Gastroesophageal sphincter (tissue), 4 donors: ENCODE data around the gene WFDC9. TPM values are rescaled to one million over a fixed set of nuclear protein-coding genes. Genes with fewer than 3 reads are reported as not detected.
"Not testable (repeated sequence)": the region's sequence is repeated elsewhere in the genome, so short reads cannot be mapped to it uniquely, and the experiment has no call there.

ENCODE experiments used
- ATAC-seq: fragments of 150-250 bp; one replicate; pipeline ENCODE4 v1.9.1; 2016; ENCODE audit warnings: mild to moderate bottlenecking, moderate library complexity
- H3K27ac ChIP-seq, 4 donors: fragments of 200-600 bp; sonication (generic) in 3 of 4; 1 replicate in 3 of 4; 2 replicates in 1 of 4; pipeline ENCODE4 v1.5.1; 2016 to 2019
- H3K27me3 ChIP-seq: fragments of 200-600 bp; sonication (generic); one replicate; pipeline ENCODE4 v1.5.1; 2019
- H3K36me3 ChIP-seq, 2 donors: fragments of 200-600 bp; sonication (generic); one replicate each; pipeline ENCODE4 v1.5.1; 2019; ENCODE audit warnings: control low read depth in 1 of 2
- H3K4me1 ChIP-seq, 3 donors: fragments of 200-600 bp; sonication (generic); 1 replicate in 2 of 3; 2 replicates in 1 of 3; pipeline ENCODE4 v1.5.1; 2016 to 2019; ENCODE audit warnings: control low read depth in 2 of 3
- H3K4me3 ChIP-seq, 2 donors: fragments of 200-600 bp; sonication (generic); one replicate each; pipeline ENCODE4 v1.5.1; 2019; ENCODE audit warnings: mild to moderate bottlenecking in 1 of 2, moderate library complexity in 1 of 2
- H3K9me3 ChIP-seq, 3 donors: fragments of 200-600 bp; sonication (generic); one replicate each; pipeline ENCODE4 v1.5.1; 2017 to 2019; ENCODE audit warnings: control low read depth in 2 of 3
- CTCF ChIP-seq, 4 experiments: fragments of 200-600 bp in 2 of 4; fragments of 450-650 bp in 2 of 4; sonication (generic) in 1 of 4; IDR thresholded peaks; one replicate each; pipeline ENCODE4 v1.5.1; 2017 to 2019; ENCODE audit warnings: antibody characterized with exemption in 4 of 4, mild to moderate bottlenecking in 2 of 4, moderate library complexity in 2 of 4
- EP300 ChIP-seq: sonication (generic); formaldehyde crosslinking; IDR thresholded peaks from one replicate; pipeline ENCODE4 v1.6.1; 2017; ENCODE audit warnings: antibody characterized with exemption, mild to moderate bottlenecking
- POLR2A ChIP-seq, 2 donors: fragments of 450-650 bp; IDR thresholded peaks; one replicate each; pipeline ENCODE4 v1.6.1; 2017; ENCODE audit warnings: antibody characterized with exemption in 2 of 2, mild to moderate bottlenecking in 2 of 2, moderate library complexity in 1 of 2
- POLR2AphosphoS5 ChIP-seq: sonication (generic); formaldehyde crosslinking; IDR thresholded peaks from one replicate; pipeline ENCODE4 v1.6.1; 2017; ENCODE audit warnings: antibody characterized with exemption
- WGBS, 2 donors: methylation state at CpG; one replicate each; pipeline ENCODE4 v1.1.5; 2018; ENCODE audit warnings: low coverage in 1 of 2; 5-methylcytosine and 5-hydroxymethylcytosine counted together
- small RNA-seq, 4 donors: library from RNA; depleted of rRNA; stranded (forward); fragments of <200 nt; gene quantifications; one replicate each; pipeline ENCODE3, GENCODE V24; 2016
- total RNA-seq, 4 donors: library from RNA; depleted of rRNA; stranded (reverse); fragments of >200 nt; gene quantifications; one replicate each; pipeline ENCODE4 v1.1.0, GENCODE V29; 2016

WFDC9 gene
- total RNA-seq, 4 donors from 2014 or later = not detected

- Histone ChIP-seq H3K9me3 (peaks cover 0 to 5% (median 0%) of the 10 kb centered on the region in 3 donors), H3K27ac (no peak overlapping the region), H3K4me3 (no peak overlapping the region), H3K36me3 (no peaks in the 10 kb centered on the region), H3K27me3 (peaks cover 4% of the 10 kb centered on the region), H3K4me1 (no peaks in the 10 kb centered on the region)
- no peak for ATAC-seq
- WGBS, 2 donors = 85 to 88% methylated on average over 3 of the region's 3 CpGs
- TF ChIP-seq POLR2AphosphoS5 = no peak
- no peak for TF ChIP-seq CTCF (IDR thresholded peaks at IDR 0.05)
- no peak for TF ChIP-seq POLR2A (IDR thresholded peaks at IDR 0.05)
- TF ChIP-seq EP300 = no peak
Observed at GRCh38 chr20:45575931-45576330, 55.2 kb downstream of the WFDC9 start.

- H3K4me3 ChIP-seq, H3K36me3 ChIP-seq, H3K9me3 ChIP-seq, H3K27ac ChIP-seq, H3K27me3 ChIP-seq, ATAC-seq, H3K4me1 ChIP-seq: not testable (repeated sequence)
- 80 to 94% methylated on average over 1 of the region's 1 CpG for WGBS, 2 donors
Observed at GRCh38 chr20:45569650-45570049, 61.4 kb downstream of the WFDC9 start.

GRCh38 chr20:45564760-45565276 is 66.3 kb downstream of the WFDC9 start:
- Histone ChIP-seq H3K9me3 (no peaks in the 10 kb centered on the region), H3K36me3 (no peaks in the 10 kb centered on the region), H3K4me3 (no peak overlapping the region), H3K4me1 (no peaks in the 10 kb centered on the region), H3K27me3 (peaks cover 8% of the 10 kb centered on the region), H3K27ac (no peak overlapping the region)
- TF ChIP-seq EP300 (no peak), CTCF (IDR thresholded peaks at IDR 0.05) (no peak), POLR2A (IDR thresholded peaks at IDR 0.05) (no peak), POLR2AphosphoS5 (no peak)
- 69 to 73% methylated on average over 2 of the region's 2 CpGs for WGBS, 2 donors
- ATAC-seq = no peak

Small RNA genes lying within 50 kb of the gene (small RNA-seq; reads per million reads assigned to genes)
- gene RNA5SP485 = 0 reads per million in 4 donors

Other genes starting within 250 kb of the WFDC9 start
- gene DBNDD2, start 223.0 kb downstream of the WFDC9 start, total RNA-seq = 100 to 1,000 TPM in 2 of 4 donors, 10 to 100 TPM in 2; 84.9 to 132 (median 106) TPM
- gene PIGT, start 215.1 kb downstream of the WFDC9 start, total RNA-seq = 10 to 100 TPM; 59.8 to 87.3 (median 67.6) TPM
- gene WFDC2, start 161.5 kb downstream of the WFDC9 start, total RNA-seq = 10 to 100 TPM in 1 of 4 donors, 1 to 10 TPM in 2, not detected in 1; 7.0 to 21.9 (median 9.3) TPM
- gene SPINT3, start 115.7 kb downstream of the WFDC9 start, total RNA-seq = not detected
- not detected for gene WFDC6, start 91.8 kb downstream of the WFDC9 start, total RNA-seq
- not detected for gene EPPIN, start 83.9 kb downstream of the WFDC9 start, total RNA-seq
- gene WFDC8, start 52.0 kb downstream of the WFDC9 start, total RNA-seq = not detected
- not detected for gene WFDC10A, start 1.5 kb downstream of the WFDC9 start, total RNA-seq
- gene WFDC11, start 39.0 kb upstream of the WFDC9 start, total RNA-seq = not detected
- not detected for gene WFDC13, start 70.8 kb upstream of the WFDC9 start, total RNA-seq
- not detected for gene WFDC10B, start 73.7 kb upstream of the WFDC9 start, total RNA-seq
- not detected for gene SPINT4, start 91.1 kb upstream of the WFDC9 start, total RNA-seq
- gene WFDC3, start 160.6 kb upstream of the WFDC9 start, total RNA-seq = 1 to 10 TPM in 1 of 4 donors, not detected in 3; 2.3 TPM
- 10 to 100 TPM; 21.8 to 33.3 (median 27.8) TPM for gene DNTTIP1, start 160.7 kb upstream of the WFDC9 start, total RNA-seq
- gene UBE2C, start 181.4 kb upstream of the WFDC9 start, total RNA-seq = under 1 TPM in 1 of 4 donors, not detected in 3; 0.72 TPM
- gene TNNC2, start 196.0 kb upstream of the WFDC9 start, total RNA-seq = 1 to 10 TPM in 3 of 4 donors, not detected in 1; 1.0 to 6.3 (median 1.3) TPM
- gene SNX21, start 202.5 kb upstream of the WFDC9 start, total RNA-seq = 10 to 100 TPM; 45.9 to 76.3 (median 59.7) TPM
- 10 to 100 TPM; 27.2 to 49.8 (median 29.9) TPM for gene ACOT8, start 226.1 kb upstream of the WFDC9 start, total RNA-seq
- gene ZSWIM3, start 226.3 kb upstream of the WFDC9 start, total RNA-seq = 1 to 10 TPM; 2.8 to 5.0 (median 4.4) TPM
- gene ZSWIM1, start 249.9 kb upstream of the WFDC9 start, total RNA-seq = 10 to 100 TPM in 1 of 4 donors, 1 to 10 TPM in 3; 6.6 to 11.9 (median 9.1) TPM